GM18909 (cell line): Measurements from ENCODE around the gene ACVR1B.
"Not testable (repeated sequence)": the region's sequence is repeated elsewhere in the genome, so short reads cannot be mapped to it uniquely, and the experiment has no call there.

Experiments used
- ATAC-seq: cut with Tn5 transposase; IDR thresholded peaks from one replicate; pipeline ENCODE4 v1.9.1; 2021; ENCODE audit warnings: mild to moderate bottlenecking; ENCODE audit not compliant: unreplicated experiment, poor library complexity

ACVR1B gene

DNA sequence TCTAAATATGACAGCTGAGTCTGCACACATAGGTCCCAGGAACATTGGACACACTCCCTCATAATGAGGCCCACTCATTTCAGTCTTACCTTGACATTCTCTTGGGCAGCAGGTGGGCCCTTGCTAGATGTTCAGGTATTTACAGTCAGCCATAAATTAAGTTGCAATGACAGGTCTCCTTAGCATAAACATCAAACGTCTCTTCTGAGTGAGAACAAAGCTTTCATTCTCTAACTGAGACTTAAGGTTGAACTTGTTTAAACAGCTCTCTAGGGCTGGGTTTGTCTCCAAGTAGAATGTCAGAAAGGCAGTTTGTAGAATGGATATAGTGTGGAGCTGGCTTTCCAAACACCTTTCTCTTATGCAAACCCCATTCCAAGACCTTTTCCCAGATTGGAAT lies 10.3 kb downstream of the ACVR1B start:
- no peak for ATAC-seq

- no peak for ATAC-seq
These were observed 11.2 kb downstream of the ACVR1B start for GRCh38 chr12:51962737-51963136.

DNA sequence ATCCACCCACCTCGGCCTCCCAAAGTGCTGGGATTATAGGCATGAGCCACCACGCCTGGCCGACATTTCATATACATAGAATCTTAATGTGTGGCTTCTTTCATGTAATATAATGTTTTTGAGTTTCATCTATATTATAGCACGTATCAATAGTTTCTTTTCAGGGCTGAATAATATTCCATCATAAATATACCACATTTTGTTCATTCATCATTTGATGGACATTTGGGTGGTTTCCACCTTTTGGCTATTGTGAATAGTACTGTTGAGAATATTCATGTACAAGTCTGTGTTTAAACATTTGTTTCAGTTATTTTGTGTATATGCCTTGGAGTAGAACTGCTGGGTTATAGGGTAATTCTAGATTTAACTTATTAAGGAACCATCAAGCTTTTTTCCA lies 12.0 kb downstream of the ACVR1B start:
- ATAC-seq, result no peak

DNA sequence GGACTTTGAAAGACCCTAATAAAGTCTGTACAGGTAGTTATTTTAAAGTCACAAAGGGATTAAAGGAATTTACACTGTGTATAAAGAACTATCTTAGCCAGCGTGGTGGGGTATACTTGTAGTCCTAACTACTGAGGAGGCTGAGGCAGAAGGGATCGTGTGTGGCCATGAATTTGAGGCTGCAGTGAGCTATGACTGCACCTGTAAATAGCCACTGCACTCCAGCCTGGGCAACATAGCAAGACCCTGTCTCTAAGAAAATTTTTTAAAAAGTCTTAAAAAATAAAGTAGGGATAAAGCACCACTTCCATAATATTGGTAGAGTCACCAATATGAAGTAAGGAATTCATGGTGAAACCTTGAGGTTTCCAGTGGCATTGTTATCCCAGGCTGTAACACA lies 18.1 kb downstream of the ACVR1B start:
- no peak for ATAC-seq

GRCh38 chr12:51970904-51971646 lies 19.6 kb downstream of the ACVR1B start:
- ATAC-seq, result peak; percentile 88

DNA sequence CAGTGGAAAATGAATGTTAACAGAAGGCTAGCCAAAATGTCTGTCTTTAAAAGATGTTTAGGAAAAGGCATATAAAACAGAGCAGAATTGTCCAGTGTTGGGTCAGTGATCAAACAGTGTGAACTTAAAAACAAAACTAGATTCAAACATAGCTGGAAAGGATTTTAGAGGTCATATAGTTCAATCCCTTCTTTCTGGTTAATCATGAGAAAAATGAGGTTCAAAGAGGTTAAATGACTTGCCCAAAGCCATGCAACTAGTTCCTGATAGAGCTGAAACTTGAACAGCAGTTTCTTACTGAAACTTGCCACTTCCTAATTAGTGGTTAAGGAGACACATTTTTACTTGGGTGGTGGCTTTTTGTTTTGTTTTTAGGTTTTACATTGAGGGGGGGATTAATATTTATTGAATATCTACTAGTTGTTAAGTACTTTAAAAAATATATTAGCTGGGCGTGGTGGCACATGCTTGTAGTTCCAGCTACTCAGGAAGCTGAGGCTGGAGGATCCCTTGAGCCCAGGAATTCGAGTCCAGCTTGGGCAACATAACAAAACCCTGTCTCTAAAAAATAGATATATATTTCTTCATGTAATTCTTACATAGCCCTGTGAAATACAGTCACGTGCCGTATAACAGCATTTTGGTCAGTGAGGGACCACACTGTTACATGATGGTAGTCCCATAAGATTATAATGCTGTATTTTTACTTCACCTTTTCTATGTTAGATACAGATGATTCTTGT lies 20.4 kb downstream of the ACVR1B start:
- ATAC-seq, result no peak

- no peak for ATAC-seq
These were observed 20.9 kb downstream of the ACVR1B start for GRCh38 chr12:51972422-51972812.

GRCh38 chr12:51972849-51973273 lies 21.4 kb downstream of the ACVR1B start:
- no peak for ATAC-seq

- ATAC-seq, result no peak
These were observed 22.1 kb downstream of the ACVR1B start for GRCh38 chr12:51973560-51973959.

DNA sequence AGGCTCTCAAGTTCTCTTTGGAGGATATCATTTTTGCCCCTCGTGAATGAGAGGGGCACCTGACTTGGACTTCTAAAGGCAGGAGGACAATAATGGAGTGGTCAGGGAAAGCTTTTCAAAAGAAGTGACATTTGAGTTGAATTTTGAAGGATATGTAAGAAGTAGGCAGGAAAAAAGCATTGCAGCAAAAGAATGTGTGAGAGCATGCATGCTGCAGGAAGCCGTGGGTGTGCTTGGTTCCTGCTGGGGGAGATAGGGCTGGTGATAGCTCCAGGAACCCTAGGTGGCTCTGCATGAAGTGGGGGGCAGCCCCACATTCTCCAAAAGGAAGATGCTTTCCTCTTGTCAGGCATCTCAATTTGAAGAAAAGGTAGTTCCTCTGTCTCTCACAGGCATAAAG lies 23.1 kb downstream of the ACVR1B start:
- ATAC-seq, result no peak

GRCh38 chr12:51975196-51975595 lies 23.7 kb downstream of the ACVR1B start:
- ATAC-seq, result no peak

- ATAC-seq, result no peak
These were observed 25.1 kb downstream of the ACVR1B start for GRCh38 chr12:51976376-51977160.

- no peak for ATAC-seq
These were observed 25.8 kb downstream of the ACVR1B start for GRCh38 chr12:51977320-51977753.

DNA sequence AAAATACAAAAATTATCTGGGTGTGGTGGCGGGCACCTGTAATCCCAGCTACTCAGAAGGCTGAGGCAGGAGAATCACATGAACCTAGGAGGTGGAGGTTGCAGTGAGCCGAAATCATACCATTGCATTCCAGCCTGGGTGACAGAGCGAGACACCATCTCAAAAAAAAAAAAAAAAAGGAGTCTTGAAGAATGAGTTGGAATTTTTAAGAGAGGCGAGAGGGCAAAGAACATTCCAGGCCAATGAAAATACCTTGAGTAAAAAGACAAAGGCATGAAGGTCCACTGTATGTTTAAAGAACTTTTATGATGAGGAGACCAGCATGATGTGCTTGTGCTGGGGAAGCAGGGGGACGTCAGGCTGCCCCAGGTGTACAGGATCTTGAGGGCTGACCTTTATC lies 27.8 kb downstream of the ACVR1B start:
- not testable (repeated sequence) for ATAC-seq

- peak; percentile 82 for ATAC-seq
These were observed 28.7 kb downstream of the ACVR1B start for GRCh38 chr12:51980051-51980808.

- no peak for ATAC-seq
These were observed 29.3 kb downstream of the ACVR1B start for GRCh38 chr12:51980809-51981127.

DNA sequence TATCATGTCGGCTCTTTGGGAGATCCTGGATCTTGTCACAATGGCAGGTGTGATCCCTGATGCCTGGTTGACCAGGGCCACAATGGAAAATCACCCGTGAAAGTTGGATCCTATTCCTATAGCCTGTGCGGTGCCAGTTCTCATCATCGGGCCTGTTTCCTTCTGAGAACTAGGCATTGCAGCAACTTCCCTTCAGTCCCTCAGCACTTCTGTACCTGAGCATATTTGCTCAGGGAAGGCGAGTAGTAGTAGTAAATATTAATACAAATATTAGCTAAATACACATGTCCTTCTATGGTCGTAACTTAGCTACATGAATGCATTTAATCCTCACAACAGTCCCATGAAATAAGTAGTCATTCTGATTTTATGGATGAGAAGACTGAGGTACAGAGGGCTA lies 33.2 kb downstream of the ACVR1B start:
- ATAC-seq, result no peak

- no peak for ATAC-seq
These were observed 33.8 kb downstream of the ACVR1B start for GRCh38 chr12:51985154-51985835.

- no peak for ATAC-seq
These were observed 35.3 kb downstream of the ACVR1B start for GRCh38 chr12:51986834-51987233.

- no peak for ATAC-seq
These were observed 40.7 kb downstream of the ACVR1B start for GRCh38 chr12:51992246-51992645.
